Cerebellar nuclear complex (tissue), 1 donor: ENCODE measurements around the gene HS3ST2.
"Not testable (repeated sequence)": the region's sequence is repeated elsewhere in the genome, so short reads cannot be mapped to it uniquely, and the experiment has no call there.

ENCODE experiments used
- DNase-seq, 2 experiments: peaks; one replicate each; lab custom pipeline; 2025; lab: John Stamatoyannopoulos, UW

HS3ST2 gene

DNA sequence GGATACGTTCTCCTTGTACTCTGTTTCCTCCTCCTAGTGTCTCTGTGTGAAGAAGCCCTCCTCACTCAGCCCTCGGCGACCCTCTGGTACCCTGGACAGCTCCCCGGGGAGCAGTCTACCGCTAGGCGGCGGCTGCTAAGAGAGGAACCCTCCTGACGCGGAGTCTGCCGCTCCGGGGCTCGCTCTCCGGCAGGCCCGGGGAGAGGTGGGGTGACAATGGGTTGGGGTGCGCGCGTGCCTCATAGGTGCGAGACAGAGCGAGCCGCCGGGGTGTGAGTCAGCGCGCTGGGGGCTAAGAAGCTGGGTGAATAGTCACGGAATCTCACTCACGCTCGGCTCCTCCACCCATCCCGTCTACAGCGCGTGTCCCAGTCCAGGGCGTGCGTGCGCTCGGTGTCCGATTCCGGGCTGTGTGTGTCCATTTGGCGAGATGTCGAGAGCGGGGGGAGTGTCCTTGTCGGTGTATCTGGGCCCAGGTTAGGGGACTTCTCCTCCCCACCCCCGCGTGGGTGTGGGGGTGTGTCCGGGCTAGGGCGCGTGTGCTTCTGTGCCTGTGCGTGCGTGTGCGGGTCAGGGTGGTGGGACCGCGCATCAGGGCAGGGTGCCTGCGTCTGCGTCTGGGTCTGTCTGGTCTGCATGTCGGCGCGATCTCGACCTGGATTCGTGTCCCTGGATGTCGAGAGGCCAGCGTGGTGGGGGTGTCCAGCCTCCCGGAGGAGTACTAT lies 577 bp upstream of the HS3ST2 start:
- DNase-seq = no peak

DNA sequence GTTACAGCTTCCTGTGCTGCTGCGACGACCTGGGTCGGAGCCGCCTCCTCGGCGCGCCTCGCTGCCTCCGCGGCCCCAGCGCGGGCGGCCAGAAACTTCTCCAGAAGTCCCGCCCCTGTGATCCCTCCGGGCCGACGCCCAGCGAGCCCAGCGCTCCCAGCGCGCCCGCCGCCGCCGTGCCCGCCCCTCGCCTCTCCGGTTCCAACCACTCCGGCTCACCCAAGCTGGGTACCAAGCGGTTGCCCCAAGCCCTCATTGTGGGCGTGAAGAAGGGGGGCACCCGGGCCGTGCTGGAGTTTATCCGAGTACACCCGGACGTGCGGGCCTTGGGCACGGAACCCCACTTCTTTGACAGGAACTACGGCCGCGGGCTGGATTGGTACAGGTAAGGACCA lies 746 bp downstream of the HS3ST2 start:
- no peak for DNase-seq

DNA sequence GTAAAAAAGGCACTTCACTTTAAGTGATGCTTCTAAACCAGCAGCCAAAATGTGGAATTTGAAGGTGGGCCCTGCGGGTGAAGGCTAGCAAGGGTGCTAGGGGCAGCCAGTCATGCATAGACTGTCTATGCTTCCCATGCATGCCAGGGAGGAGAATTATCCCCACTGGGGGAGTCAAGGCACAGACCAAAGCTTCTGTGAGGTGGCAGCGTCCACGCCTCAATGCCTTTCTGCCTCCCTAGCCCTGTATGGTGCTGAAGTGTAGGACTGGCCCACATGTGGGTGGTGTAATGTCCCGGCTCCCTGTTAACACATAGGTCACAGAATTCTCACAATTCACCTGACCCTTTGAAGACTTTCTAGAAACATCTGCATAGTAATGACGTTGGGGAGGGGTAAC lies 1.9 kb downstream of the HS3ST2 start:
- DNase-seq = no peak

DNA sequence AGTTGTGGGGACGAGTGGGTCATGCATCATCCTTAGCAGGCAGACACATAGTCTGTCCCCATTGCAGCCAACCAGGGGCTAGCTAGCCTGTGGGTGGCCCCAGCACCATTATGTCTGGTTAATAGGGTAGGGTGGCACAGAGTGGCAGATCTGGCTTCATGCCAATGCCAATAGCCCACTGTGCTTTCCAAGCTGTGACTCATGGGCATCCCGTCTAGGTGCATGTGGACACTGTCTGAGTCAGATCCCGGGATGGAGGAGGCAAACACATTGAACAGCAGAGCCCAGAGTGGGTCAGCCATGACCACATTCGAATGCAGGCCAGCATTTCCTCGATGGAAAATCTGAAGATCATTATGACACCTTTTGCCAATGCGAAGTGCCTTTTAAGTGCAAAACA lies 2.5 kb downstream of the HS3ST2 start:
- DNase-seq = no peak

DNA sequence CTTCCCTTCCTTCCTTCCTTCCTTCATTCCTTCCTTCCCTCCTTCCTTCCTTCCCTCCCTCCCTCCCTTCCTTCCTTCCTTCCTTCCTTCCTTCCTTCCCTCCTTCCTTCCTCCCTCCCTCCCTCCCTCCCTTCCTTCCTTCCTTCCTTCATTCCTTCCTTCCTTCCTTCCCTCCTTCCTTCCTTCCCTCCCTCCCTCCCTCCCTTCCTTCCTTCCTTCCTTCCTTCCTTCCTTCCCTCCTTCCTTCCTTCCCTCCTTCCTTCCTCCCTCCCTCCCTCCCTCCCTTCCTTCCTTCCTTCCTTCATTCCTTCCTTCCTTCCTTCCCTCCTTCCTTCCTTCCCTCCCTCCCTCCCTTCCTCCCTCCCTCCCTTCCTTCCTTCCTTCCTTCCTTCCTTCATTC lies 4.8 kb downstream of the HS3ST2 start:
- not testable (repeated sequence) for DNase-seq

DNA sequence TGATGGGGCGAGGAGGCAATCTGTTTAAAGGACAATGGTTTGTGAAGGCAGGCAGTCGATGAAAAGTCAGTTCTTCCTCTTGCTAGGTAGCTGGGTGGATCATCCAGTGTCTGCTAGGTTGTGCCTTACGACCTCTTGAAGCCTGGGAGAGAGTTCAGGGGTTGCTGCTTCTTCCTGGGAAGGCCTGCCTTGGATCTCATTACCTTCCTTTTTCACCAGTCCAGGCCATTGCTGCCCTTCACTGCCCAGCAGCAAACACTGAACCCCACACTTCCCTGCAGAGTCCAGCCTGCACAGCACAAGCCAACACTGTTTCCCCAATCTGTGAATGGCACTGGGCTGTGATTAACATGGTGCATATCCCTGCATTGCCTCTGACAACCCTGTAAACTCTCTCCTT lies 24.7 kb downstream of the HS3ST2 start:
- no peak for DNase-seq

DNA sequence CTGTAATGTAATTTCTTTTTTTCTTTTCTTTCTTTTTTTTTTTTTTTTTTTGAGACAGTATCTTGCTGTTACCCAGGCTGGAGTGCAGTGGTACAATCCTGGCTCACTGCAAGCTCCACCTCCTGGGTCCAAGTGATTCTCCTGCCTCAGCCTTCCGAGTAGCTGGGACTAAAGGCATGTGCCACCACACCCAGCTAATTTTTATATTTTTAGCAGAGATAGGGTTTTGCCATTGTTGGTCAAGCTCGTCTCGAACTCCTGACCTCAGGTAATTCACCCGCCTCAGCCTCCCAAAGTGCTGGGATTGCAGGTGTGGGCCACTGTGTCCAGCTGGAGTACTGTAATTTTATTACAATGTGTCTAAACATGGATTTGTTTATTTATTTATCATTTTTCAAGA lies 28.1 kb downstream of the HS3ST2 start:
- not testable (repeated sequence) for DNase-seq

DNA sequence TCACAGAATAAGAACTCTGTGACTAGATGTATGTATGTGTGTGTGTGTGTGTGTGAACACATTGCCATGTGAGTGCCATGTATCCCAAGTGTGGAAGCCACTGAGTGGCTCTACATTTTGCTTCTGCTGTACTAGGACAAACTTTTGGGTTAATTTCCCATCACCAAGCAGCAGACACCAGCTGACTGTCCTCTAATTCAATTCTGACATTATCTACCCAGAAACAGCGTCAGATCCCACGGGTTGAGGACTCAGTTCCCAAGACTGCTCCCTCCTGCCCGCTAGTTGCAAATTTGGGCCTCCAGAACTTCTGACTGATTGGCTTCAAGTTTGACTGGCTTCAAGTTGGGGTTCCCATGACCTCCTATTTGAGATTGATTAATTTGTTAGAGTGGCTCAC lies 29.2 kb downstream of the HS3ST2 start:
- DNase-seq = no peak

DNA sequence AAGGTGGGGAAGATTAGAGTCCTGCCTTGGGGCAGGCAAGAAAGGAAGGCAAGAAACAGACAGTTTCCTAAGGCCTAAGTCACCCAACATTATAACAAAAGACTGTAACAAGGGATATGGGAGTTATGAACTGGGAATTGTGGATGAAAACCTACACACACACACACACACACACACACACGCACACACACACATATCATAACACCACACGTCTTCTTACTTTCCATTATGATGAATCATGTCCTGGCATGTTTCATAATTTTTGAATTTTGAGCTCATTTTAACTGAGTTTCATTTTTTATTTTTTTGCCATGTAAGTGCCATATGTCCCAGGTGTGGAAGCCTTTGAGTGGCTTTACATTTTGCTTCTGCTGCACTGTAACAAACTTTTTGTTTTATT lies 29.9 kb downstream of the HS3ST2 start:
- DNase-seq = no peak

DNA sequence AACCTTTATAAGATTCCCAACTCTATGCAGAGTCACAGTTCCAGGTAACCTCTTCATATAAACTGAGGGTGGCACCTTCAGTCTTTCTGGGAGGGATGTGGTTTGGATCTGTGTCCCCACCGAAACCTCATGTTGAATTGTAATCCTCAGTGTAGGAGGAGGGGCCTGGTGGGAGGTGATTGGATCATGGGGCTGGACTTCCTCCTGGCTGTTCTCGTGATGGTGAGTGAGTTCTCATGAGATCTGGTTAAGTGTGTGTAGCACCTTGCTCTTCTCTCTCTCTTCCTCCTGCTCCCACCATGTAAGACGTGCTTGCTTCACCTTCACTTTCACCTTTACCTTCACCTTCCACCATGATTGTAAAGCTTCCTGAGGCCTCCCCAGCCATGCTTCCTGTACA lies 30.5 kb downstream of the HS3ST2 start:
- no peak for DNase-seq

DNA sequence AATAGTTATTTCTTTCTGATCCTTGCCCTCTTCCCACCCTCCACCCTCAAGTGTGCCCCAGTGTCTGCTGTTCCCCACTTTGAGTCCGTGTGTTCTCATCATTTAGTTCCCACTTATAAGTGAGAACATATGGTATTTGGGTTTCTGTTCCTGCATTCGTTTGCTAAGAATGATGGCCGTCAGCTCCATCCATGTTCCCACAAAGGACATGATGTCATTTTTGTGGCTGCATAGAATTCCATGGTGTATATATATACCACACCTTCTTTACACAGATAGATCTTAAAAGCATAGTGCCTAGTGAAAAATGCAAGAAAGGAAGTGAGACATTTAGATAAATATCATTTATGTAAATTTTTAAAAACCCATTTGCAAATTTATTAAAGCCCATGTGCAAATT lies 33.1 kb downstream of the HS3ST2 start:
- no peak for DNase-seq

DNA sequence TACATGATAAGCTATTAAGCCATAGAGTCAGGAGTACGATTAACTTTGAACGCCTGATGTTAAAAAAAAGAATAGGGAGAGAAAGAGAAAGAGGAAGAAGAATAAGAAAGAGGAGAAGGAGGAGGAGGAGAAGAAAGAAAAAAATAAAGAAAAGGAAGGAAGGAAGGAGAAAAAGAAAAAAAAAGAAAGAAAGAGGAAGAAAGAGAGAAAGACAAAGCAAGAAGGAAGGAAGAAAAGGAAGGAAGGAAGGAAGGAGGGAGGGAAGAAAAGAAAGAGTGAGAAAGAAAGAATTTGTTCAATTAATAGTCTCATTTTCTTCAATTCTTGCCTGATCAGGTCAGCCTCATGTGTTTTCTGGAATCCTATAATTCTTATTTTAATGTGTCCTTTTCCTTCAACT lies 33.7 kb downstream of the HS3ST2 start:
- no peak for DNase-seq

DNA sequence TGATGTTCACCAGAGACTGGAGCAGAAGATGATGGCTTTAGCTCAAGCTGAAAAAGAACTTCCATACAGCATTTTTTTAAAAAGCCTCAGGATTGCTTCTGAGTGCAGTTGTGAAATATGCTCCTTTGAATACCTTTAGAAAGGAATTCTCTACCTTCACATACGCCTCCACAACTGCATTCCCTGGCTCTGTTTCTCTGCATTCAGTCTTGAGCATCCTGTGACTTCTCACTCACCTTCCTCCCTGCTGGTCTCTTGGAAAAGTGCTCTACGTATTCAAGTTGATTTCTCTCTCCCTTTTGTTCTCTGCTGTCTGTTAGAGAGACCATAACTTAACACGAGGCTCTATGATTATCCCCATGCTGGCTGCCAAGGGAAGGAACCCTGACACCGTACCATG lies 34.5 kb downstream of the HS3ST2 start:
- DNase-seq = no peak

DNA sequence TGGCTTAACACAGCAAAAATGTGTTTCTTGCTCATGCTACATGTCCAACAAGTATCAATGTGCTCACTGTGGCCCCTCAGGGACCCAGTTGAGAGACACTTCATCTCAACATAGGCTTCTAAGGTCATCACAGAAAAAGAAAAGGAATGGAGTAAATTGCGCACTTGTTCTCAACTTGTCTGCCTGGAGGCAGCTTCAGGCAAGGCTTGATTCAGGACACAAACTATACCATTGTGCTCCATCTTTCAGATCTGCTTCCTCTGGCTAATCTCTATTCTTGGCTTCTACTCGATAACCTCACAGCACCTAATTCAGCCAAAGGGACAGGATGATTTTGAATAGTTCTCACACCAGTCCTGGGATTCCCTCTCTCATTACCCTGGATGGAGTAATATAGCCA lies 35.6 kb downstream of the HS3ST2 start:
- no peak for DNase-seq

DNA sequence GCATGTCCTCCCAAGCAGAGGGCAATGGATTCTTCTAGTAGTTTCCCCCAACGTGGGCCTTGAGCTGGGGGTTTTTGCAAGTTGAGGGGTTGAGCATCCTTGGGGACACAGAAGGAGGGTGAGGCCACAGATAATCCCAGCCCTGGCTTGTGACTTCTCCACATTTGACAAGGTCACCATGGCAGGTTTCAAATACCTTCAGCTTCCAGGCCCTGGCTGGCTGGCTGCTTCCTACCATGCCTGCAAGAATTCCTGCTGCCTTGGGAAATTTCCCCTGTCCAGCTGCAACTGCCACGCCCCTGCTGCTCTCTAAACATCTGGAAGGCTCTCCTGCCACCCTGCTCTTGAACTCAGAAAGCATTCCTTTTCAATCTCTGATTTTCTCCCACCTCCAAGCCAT lies 41.3 kb downstream of the HS3ST2 start:
- no peak for DNase-seq

DNA sequence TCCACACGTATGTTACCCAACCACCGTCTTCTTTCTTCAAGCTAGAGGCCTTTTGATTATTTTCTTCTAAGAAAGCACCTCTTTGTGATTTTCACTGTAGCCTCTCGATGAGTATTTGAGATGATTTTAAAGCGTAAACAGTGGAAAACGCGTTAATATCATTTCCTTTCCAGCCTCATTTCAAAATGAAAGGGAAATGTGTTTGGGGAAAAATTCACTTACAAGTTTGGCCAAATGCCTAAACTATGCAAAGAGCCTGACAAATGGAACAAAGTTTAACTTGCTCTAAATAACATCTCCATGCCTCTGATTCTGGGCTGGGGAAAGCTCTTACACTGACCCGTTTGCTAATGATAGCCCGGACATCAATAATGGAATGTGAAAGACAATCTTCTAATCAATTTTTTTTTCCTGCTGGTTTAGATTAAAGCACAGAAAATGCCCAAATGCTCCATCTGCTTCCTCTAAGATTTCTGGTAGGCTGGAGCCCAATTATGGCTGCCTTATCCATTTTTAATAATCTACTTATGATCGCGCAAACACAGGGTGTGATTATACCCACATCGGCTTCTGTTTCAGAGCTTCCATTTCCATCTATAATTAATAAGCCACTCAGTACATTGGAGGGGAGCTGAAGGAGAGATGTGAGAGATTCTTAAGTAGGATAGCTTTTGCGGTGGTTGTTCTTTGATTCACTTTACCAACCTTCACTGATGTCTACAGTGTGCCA lies 43.5 kb downstream of the HS3ST2 start:
- no peak for DNase-seq

DNA sequence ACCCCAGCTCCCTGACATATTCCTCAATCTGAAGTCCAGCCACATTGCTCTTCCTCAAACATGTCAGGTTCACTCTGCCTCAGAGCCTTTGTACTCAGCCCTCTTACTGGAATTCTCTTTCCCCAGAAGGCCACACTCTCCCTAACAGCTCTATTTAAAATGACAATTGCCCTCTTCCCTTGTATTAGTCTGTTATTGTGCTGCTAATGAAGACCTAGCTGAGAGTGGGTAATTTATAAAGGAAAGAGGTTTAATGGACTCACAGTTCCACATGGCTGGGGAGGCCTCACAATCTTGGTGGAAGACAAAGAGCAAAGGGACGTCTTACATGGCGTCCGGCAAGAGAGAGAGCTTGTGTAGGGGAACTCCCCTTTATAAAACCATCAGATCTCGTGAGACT lies 46.0 kb downstream of the HS3ST2 start:
- no peak for DNase-seq

DNA sequence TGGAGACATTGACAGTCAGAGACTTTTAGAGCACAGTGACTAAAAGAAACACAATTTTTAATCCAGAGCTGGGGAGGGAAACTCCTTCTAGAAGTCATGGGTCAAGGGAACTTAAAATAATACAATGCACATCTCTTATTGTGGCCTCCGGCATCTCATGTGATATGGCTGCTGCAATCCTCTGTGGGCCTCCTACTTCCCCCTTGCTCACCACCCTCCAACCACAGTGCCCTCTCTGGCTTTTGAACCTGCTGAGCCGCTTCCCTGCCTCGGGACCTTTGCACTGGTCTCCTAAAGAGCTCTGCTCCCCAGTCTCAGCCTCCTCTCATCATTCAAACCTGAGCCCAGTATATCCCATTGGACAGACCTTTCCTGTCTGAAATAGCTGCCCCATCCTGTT lies 47.6 kb downstream of the HS3ST2 start:
- DNase-seq = no peak

DNA sequence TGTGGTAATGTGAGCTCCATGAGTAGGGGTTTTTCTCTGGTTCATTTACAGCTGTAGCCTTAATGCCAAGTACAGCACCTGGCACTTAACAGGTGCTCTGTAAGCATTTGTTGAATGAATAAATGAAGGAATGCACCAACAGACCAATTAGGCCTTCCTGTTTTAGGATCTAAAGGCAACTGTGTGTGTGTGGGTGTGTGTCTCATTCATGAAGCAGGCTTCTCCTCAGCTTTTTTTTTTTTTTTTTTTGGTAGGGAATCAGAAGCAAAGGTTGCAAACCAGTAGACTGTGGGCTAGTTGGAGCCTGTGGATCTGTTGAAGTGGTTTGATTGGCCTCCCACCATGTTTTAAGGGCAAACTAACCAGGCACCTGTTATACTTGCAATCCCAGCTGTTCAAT lies 48.1 kb downstream of the HS3ST2 start:
- DNase-seq = no peak

DNA sequence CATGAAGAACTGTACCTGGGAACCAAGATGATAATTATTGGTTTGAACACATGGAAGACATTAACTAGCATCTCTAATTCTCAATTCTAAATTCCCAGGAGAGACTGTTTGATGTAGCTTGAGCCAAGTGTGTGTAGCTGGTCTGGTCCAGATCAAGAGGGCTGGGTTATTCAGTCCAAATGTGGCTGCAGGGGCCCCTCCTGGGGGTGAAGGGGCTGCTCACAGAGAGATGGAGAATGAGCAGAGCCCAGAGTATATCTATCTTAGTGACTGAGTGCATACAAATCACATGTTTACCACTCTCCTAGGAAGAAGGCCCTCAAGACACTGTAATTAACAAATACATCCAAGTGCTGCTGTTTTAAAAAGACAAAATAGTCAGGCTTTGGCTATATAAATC lies 50.4 kb downstream of the HS3ST2 start:
- no peak for DNase-seq

DNA sequence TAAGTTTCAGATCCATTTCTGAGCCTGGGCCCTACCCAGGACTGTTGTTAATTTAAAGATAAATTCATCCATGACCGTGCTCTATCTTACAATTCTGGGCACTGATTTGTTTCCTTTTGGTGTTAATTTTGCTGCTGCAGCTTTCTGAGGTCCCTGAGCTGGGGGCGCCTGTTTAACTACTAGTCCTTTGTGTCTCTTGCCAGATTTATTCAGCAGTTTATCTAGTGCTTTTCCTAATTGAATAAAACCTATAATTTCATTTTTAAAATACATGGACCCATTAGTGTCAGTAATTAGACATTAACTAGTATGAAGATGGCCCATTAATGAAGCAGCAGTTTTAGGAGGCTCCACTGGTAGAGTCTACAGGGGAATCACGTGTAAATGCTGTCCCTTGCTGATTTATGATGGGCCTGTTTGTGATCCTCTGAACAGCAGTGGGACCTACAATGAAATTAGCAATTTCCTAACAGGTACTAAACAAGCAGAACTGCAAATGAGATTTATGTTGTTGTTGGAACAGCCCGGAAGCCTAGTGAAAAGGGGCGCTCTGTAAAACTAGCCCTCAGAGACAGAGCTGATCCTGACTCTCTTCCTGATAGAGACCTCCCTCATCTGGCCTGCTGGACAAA lies 54.7 kb downstream of the HS3ST2 start:
- DNase-seq = no peak

DNA sequence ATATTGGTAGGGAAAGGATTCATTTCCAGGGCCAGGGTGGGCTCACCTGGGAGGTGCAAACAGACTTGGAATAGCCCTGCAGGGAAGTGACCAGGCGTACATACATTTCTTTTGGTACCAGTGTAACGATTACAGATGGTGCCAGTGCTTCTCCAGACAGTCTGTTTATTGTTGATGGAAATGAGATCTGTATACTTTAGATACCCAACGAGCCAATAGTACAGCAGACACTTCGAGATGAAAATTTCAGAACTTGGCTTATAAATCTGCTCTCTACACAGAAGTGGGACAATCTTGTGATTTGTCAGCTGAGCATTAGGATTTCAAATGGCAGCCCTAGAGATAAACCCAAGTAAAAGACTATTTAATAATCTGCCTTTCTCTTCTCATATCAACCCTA lies 57.9 kb downstream of the HS3ST2 start:
- no peak for DNase-seq

DNA sequence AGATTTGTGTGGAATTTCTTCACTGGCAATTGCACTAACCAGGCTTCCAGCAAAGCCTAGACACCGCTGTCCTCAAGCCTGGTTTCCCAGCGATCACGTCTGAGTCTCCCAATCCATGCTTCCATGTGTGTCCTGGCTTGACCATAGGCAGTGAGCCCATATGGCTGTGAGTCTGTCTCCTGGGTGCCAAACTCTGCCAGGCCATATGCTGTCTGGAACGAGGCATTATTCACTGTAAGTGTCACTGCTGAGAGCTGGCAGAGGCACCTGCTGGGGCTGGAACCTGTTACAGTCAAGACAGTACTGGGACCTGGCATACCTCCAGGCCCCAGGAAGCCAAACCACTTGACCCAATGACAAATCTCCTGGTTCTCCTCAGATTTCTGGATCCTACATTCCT lies 60.4 kb downstream of the HS3ST2 start:
- DNase-seq = peak; percentile 63 to 75
